ENCODE results near the gene NMNAT3.

NMNAT3 gene

DNA sequence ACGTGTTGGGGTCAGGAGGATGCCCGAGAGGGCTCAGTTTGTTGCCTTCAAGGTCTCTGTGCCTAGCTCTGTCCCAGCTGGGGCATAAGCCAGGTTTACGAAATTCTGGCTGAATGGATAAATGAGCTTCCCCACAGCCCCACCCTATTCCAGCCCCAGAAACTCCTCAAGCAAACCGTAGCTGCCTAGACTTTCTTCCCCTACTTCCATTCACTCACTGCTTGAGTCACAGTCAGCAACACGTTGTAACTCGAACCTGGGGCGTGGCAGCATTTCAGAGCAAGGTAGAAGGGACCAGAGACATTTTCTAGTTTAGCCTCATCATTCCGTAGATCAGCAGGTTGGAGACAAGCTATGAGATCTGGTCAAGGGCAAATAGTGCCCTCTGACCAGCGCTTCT lies 24.2 kb downstream of the NMNAT3 start:
- Histone ChIP-seq H3K36me3 (ENCODE audit: control insufficient read depth, low read length) (no peaks in the 10 kb centered on the region), H3K27me3 (ENCODE audit: control insufficient read depth, low read length) (no peaks in the 10 kb centered on the region), H3K4me2 (ENCODE audit: low read length) (no peak overlapping the region), H3F3A (ENCODE audit: control insufficient read depth, insufficient read depth) (no peaks in the 10 kb centered on the region), H3K4me3 (ENCODE audit: low read length) (no peak overlapping the region), H3K27ac (ENCODE audit: low read depth, low read length) (no peak overlapping the region), H3K9me3 (ENCODE audit: control insufficient read depth, insufficient read depth, low read length) (no peaks in the 10 kb centered on the region), H3K79me2 (ENCODE audit: control insufficient read depth, low read length) (no peaks in the 10 kb centered on the region), H3K4me1 (ENCODE audit: control insufficient read depth, low read length) (no peaks in the 10 kb centered on the region), H4K20me1 (ENCODE audit: control insufficient read depth, insufficient read depth, low read depth, low read length) (no peaks in the 10 kb centered on the region), H3K9me2 (replicated peaks; ENCODE audit: control insufficient read depth, low read length) (no peaks in the 10 kb centered on the region)
- TF ChIP-seq EZH2phosphoT487 (IDR thresholded peaks at IDR 0.05; ENCODE audit: borderline replicate concordance, low read length), result no peak
- TF ChIP-seq, protein P1, sequence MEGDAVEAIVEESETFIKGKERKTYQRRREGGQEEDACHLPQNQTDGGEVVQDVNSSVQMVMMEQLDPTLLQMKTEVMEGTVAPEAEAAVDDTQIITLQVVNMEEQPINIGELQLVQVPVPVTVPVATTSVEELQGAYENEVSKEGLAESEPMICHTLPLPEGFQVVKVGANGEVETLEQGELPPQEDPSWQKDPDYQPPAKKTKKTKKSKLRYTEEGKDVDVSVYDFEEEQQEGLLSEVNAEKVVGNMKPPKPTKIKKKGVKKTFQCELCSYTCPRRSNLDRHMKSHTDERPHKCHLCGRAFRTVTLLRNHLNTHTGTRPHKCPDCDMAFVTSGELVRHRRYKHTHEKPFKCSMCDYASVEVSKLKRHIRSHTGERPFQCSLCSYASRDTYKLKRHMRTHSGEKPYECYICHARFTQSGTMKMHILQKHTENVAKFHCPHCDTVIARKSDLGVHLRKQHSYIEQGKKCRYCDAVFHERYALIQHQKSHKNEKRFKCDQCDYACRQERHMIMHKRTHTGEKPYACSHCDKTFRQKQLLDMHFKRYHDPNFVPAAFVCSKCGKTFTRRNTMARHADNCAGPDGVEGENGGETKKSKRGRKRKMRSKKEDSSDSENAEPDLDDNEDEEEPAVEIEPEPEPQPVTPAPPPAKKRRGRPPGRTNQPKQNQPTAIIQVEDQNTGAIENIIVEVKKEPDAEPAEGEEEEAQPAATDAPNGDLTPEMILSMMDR (IDR thresholded peaks at IDR 0.05; ENCODE audit: low read depth, low read length, poor library complexity, severe bottlenecking), result no peak

DNA sequence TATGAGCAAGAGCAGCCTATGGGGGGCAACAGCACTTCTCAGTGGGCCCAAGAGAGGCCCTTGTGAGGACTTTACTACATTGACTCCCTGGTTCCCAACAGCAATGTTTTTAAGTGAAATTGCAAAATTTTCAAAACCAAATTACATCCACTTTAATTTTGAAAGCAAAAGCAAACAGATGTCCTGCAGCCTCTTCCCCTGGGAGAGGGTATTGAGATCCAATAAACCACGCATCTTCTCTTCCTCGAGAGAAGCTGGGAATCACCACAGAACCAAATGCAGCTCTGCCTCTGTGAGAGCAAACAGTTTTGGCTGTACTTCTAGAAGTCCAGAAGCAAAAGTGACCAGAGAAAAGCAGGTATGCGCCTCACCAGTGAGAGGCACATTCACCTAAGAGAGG lies 25.2 kb downstream of the NMNAT3 start:
- Histone ChIP-seq H3K9me3 (ENCODE audit: control insufficient read depth, insufficient read depth, low read length) (no peaks in the 10 kb centered on the region), H3K79me2 (ENCODE audit: control insufficient read depth, low read length) (no peaks in the 10 kb centered on the region), H3K4me2 (ENCODE audit: low read length) (no peak overlapping the region), H3K4me1 (ENCODE audit: control insufficient read depth, low read length) (no peaks in the 10 kb centered on the region), H3K36me3 (ENCODE audit: control insufficient read depth, low read length) (no peaks in the 10 kb centered on the region), H3K27ac (ENCODE audit: low read depth, low read length) (no peak overlapping the region), H3K4me3 (ENCODE audit: low read length) (no peak overlapping the region), H3F3A (ENCODE audit: control insufficient read depth, insufficient read depth) (no peaks in the 10 kb centered on the region), H3K27me3 (ENCODE audit: control insufficient read depth, low read length) (no peaks in the 10 kb centered on the region), H4K20me1 (ENCODE audit: control insufficient read depth, insufficient read depth, low read depth, low read length) (no peaks in the 10 kb centered on the region), H3K9me2 (replicated peaks; ENCODE audit: control insufficient read depth, low read length) (no peaks in the 10 kb centered on the region)
- no peak for TF ChIP-seq EZH2phosphoT487 (IDR thresholded peaks at IDR 0.05; ENCODE audit: borderline replicate concordance, low read length)
- TF ChIP-seq, protein P1 (IDR thresholded peaks at IDR 0.05; ENCODE audit: low read depth, low read length, poor library complexity, severe bottlenecking), result no peak

DNA sequence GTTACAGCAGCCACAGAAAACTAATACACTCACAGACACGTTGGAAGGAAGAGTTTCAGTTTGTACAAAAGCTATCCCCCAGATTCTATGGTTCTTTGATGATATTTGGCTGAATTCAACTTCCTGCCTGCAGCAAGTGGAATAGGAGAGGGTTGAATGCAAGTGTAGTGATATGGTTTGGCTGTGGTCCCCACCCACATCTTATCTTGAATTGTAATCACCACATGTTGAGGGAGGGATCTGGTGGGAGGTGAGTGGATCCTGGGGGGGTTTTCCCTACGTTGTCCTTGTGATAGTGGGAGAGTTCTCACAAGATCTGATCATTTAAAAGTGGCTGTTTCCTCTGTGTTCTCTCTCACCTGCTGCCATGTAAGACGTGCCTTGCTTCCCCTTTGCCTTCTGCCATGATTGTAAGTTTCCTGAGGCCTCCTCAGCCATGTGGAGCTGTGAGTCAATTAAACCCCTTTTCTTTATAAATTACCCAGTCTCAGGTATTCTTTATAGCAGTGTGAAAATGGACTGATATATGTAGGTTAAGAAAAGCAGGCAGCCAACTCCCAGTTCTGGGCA lies 29.8 kb downstream of the NMNAT3 start:
- TF ChIP-seq, protein P1 (IDR thresholded peaks at IDR 0.05; ENCODE audit: low read depth, low read length, poor library complexity, severe bottlenecking), result no peak
- no peak for TF ChIP-seq EZH2phosphoT487 (IDR thresholded peaks at IDR 0.05; ENCODE audit: borderline replicate concordance, low read length)

More for the DNA sequence above, 29.8 kb downstream of the NMNAT3 start:
- Histone ChIP-seq H3K4me2 (ENCODE audit: low read length) (no peak overlapping the region), H3K4me3 (ENCODE audit: low read length) (no peak overlapping the region), H3K4me1 (ENCODE audit: control insufficient read depth, low read length) (no peaks in the 10 kb centered on the region), H3K9me2 (replicated peaks; ENCODE audit: control insufficient read depth, low read length) (no peaks in the 10 kb centered on the region), H4K20me1 (ENCODE audit: control insufficient read depth, insufficient read depth, low read depth, low read length) (no peaks in the 10 kb centered on the region), H3K27ac (ENCODE audit: low read depth, low read length) (no peak overlapping the region), H3K9me3 (ENCODE audit: control insufficient read depth, insufficient read depth, low read length) (no peaks in the 10 kb centered on the region), H3F3A (ENCODE audit: control insufficient read depth, insufficient read depth) (no peaks in the 10 kb centered on the region), H3K27me3 (ENCODE audit: control insufficient read depth, low read length) (no peaks in the 10 kb centered on the region), H3K36me3 (ENCODE audit: control insufficient read depth, low read length) (no peaks in the 10 kb centered on the region), H3K79me2 (ENCODE audit: control insufficient read depth, low read length) (no peaks in the 10 kb centered on the region)
